Naive B cell (primary cell): ENCODE data around the gene KRTAP10-12. TPM values are rescaled to one million over a fixed set of nuclear protein-coding genes. Genes with fewer than 3 reads are reported as not detected.

Source experiments
- ATAC-seq, 2 donors: fragments of 150-1000 bp; cut with Tn5 transposase; 2 replicates each; pipeline ENCODE4 v1.10.0; 2021; ENCODE audit warnings: low read depth in 2 of 2, mild to moderate bottlenecking in 2 of 2, moderate library complexity in 2 of 2
- DNase-seq: peaks from one replicate; pipeline ENCODE4 v3.0.0; 2022
- H3K27ac Mint-ChIP-seq, 6 donors: one replicate each; pipeline ENCODE4 v1.8.0; 2020 to 2022; ENCODE audit warnings: mild to moderate bottlenecking in 6 of 6, mixed read lengths in 6 of 6, moderate library complexity in 5 of 6, inconsistent platforms in 2 of 6
- H3K27me3 Mint-ChIP-seq, 3 donors: one replicate each; pipeline ENCODE4 v1.8.0; 2021 to 2022; ENCODE audit warnings: mixed read lengths in 3 of 3, mild to moderate bottlenecking in 1 of 3
- H3K36me3 Mint-ChIP-seq, 2 donors: one replicate each; pipeline ENCODE4 v1.8.0; 2020 to 2022; ENCODE audit warnings: mixed read lengths in 2 of 2, inconsistent platforms in 1 of 2, mild to moderate bottlenecking in 1 of 2
- H3K4me1 Mint-ChIP-seq, 3 donors: one replicate each; pipeline ENCODE4 v1.8.0; 2020 to 2022; ENCODE audit warnings: mixed read lengths in 3 of 3, inconsistent platforms in 1 of 3, mild to moderate bottlenecking in 1 of 3, moderate library complexity in 1 of 3
- H3K4me3 Mint-ChIP-seq, 8 donors: one replicate each; pipeline ENCODE4 v1.8.0; 2020 to 2022; ENCODE audit warnings: mild to moderate bottlenecking in 8 of 8, mixed read lengths in 8 of 8, moderate library complexity in 8 of 8, inconsistent platforms in 2 of 8
- H3K9me3 Mint-ChIP-seq, 7 donors: one replicate each; pipeline ENCODE4 v1.8.0; 2020 to 2022; ENCODE audit warnings: mixed read lengths in 7 of 7, mild to moderate bottlenecking in 5 of 7, inconsistent platforms in 2 of 7, moderate library complexity in 1 of 7
- polyA plus RNA-seq, 6 donors: library from polyadenylated mRNA; unstranded; fragments of 300-500 nt; fragmentation: Illumina TruSeq; gene quantifications; one replicate each; pipeline ENCODE4 v1.2.3, GENCODE V29; 2021; ENCODE audit warnings: low read depth in 6 of 6

Gene KRTAP10-12
- polyA plus RNA-seq, 6 donors from 2014 or later = not detected

- H3K9me3 Mint-ChIP-seq = peaks cover 0 to 13% (median 2%) of the 10 kb centered on the region in 7 donors
- ATAC-seq = no peak
- peaks cover 46 to 84% (median 80%) of the 10 kb centered on the region in 3 donors for H3K27me3 Mint-ChIP-seq
- peaks cover 0 to 18% (median 10%) of the 10 kb centered on the region in 3 donors for H3K4me1 Mint-ChIP-seq
- no peak for DNase-seq
- peaks cover 0 to 8% of the 10 kb centered on the region in 2 donors for H3K36me3 Mint-ChIP-seq
- no peak overlapping the region for H3K27ac Mint-ChIP-seq
- no peak overlapping the region for H3K4me3 Mint-ChIP-seq
Observed at GRCh38 chr21:44712203-44713028, 15.4 kb downstream of the KRTAP10-12 start.

DNA sequence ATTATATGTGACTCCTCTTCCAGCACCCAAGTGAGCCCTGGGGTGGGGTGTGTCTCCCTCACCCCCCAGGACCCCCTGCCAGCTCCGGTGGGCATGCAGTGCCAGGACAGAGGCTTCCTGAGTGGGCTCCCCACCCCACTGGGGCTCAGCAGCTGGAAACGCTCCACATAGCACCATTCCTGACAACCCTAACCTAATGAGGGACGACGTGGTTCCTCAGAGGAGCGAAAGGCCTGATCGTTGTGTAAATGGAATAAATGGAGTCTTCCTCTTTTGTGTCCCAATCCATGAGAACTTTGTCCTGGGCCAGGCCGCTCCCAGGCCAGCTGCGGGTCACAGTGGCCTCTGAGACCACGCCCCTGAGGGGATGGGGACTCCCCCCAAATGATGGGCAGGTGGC is 16.2 kb downstream of the KRTAP10-12 start:
- H3K27me3 Mint-ChIP-seq = peaks cover 46 to 79% (median 75%) of the 10 kb centered on the region in 3 donors
- H3K4me3 Mint-ChIP-seq = no peak overlapping the region
- DNase-seq = no peak
- ATAC-seq = no peak
- peaks cover 0 to 8% of the 10 kb centered on the region in 2 donors for H3K36me3 Mint-ChIP-seq
- no peak overlapping the region for H3K27ac Mint-ChIP-seq
- H3K4me1 Mint-ChIP-seq = peaks cover 0 to 18% (median 10%) of the 10 kb centered on the region in 3 donors
- peaks cover 0 to 13% (median 2%) of the 10 kb centered on the region in 7 donors for H3K9me3 Mint-ChIP-seq

- Mint-ChIP-seq H3K4me3 (no peak overlapping the region), H3K27ac (no peak overlapping the region), H3K9me3 (peaks cover 0 to 13% (median 2%) of the 10 kb centered on the region in 7 donors), H3K27me3 (peaks cover 53 to 79% (median 76%) of the 10 kb centered on the region in 3 donors), H3K36me3 (peaks cover 0 to 8% of the 10 kb centered on the region in 2 donors), H3K4me1 (peaks cover 0 to 18% (median 10%) of the 10 kb centered on the region in 3 donors)
- no peak for ATAC-seq
- no peak for DNase-seq
Observed at GRCh38 chr21:44713846-44714245, 16.9 kb downstream of the KRTAP10-12 start.

DNA sequence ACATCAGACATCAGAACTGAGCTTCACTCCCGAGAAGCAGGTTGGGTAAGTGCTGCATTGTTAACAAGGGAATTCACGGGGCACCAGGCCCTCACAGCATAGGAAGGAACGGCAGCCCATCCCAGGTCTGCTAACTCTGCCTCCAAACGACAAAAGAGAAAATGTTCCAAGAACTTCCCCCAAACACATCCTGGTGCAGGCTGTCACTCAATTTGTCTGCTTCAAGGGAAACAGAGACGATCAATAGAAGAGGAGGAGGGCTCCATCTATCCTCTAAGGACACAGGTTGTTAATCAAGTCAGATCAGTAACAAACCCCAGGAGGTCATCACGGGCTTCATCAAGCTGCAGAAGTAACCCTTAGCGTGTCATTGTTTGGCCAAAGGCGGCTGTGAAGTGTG is 17.9 kb downstream of the KRTAP10-12 start:
- H3K27ac Mint-ChIP-seq = no peak overlapping the region
- peaks cover 0 to 11% (median 6%) of the 10 kb centered on the region in 3 donors for H3K4me1 Mint-ChIP-seq
- ATAC-seq = no peak
- H3K36me3 Mint-ChIP-seq = peaks cover 0 to 8% of the 10 kb centered on the region in 2 donors
- peaks cover 0 to 13% (median 2%) of the 10 kb centered on the region in 7 donors for H3K9me3 Mint-ChIP-seq
- peaks cover 46 to 78% (median 76%) of the 10 kb centered on the region in 3 donors for H3K27me3 Mint-ChIP-seq
- DNase-seq = no peak
- no peak overlapping the region for H3K4me3 Mint-ChIP-seq

DNA sequence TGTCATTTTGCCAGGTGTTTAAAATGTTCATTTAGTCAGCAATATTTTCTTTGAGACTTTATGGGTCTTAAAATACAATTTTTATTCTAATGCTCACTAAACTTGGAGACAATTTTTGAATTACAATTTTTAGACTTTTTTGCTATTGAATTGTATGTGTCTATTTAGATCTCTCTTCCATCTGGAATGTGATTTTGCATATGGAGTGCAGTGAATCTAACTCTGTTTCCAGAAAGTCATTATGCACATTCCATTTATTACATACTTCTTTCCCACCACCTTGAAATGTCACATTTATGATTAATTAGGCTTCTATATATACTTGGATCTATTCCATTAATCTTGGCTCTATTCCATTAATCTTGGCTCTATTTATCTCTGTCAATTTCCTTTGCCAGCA is 20.0 kb downstream of the KRTAP10-12 start:
- DNase-seq (no peak), ATAC-seq (no peak)
- peaks cover 0 to 6% (median 2%) of the 10 kb centered on the region in 3 donors for H3K4me1 Mint-ChIP-seq
- peaks cover 0 to 8% of the 10 kb centered on the region in 2 donors for H3K36me3 Mint-ChIP-seq
- no peak overlapping the region for H3K27ac Mint-ChIP-seq
- no peak overlapping the region for H3K4me3 Mint-ChIP-seq
- peaks cover 0 to 13% (median 2%) of the 10 kb centered on the region in 7 donors for H3K9me3 Mint-ChIP-seq
- peaks cover 50 to 77% (median 65%) of the 10 kb centered on the region in 3 donors for H3K27me3 Mint-ChIP-seq

- peaks cover 0 to 13% (median 2%) of the 10 kb centered on the region in 7 donors for H3K9me3 Mint-ChIP-seq
- DNase-seq = no peak
- no peak overlapping the region for H3K27ac Mint-ChIP-seq
- peaks cover 52 to 75% (median 63%) of the 10 kb centered on the region in 3 donors for H3K27me3 Mint-ChIP-seq
- no peak for ATAC-seq
- peaks cover 5 to 7% (median 6%) of the 10 kb centered on the region in 3 donors for H3K4me1 Mint-ChIP-seq
- H3K36me3 Mint-ChIP-seq = peaks cover 0 to 8% of the 10 kb centered on the region in 2 donors
- no peak overlapping the region for H3K4me3 Mint-ChIP-seq
Observed at GRCh38 chr21:44718093-44718492, 21.1 kb downstream of the KRTAP10-12 start.

DNA sequence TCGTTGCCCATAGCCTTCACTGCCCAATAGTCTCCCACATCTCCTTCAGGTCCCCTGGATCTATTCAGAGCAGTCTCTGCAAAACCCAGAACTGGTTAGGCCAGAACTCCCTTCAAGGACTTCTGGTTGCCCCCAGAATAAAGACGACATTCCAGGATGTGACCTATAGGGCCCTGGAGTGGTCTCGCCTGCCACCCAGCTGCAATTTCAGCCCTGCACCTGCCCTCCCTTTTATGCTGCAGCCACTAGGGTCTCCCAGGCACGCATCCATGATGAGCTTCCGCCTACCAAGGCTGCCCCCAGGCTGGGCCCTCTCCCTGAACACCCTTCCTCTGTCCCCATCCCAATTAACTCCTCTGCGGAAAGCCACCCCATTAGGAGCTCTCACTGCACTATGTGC is 21.6 kb downstream of the KRTAP10-12 start:
- H3K36me3 Mint-ChIP-seq = peaks cover 0 to 8% of the 10 kb centered on the region in 2 donors
- ATAC-seq (no peak), DNase-seq (no peak)
- peaks cover 6 to 11% (median 9%) of the 10 kb centered on the region in 3 donors for H3K4me1 Mint-ChIP-seq
- H3K27ac Mint-ChIP-seq = no peak overlapping the region
- H3K27me3 Mint-ChIP-seq = peaks cover 50 to 74% (median 63%) of the 10 kb centered on the region in 3 donors
- peaks cover 0 to 13% (median 2%) of the 10 kb centered on the region in 7 donors for H3K9me3 Mint-ChIP-seq
- no peak overlapping the region for H3K4me3 Mint-ChIP-seq

DNA sequence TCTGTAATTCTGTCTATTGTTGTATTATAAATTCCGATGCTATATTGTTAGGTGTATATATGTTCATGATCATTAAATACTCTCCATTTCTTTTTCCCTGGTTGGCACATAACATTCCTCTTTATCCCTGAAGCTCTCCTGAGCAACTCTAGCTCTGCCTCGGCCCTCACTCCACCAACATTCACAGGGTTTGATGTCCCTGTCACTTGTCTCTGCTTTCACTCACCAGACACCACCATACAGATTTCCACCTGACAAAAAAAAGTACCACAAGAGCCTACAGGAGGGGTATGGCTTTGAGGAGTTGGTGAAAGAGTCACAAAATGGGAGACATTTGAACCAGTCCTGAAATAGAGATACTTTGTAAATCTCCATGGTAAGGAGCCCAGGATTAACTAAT is 23.2 kb downstream of the KRTAP10-12 start:
- ATAC-seq = no peak
- no peak overlapping the region for H3K27ac Mint-ChIP-seq
- peaks cover 0 to 13% (median 9%) of the 10 kb centered on the region in 3 donors for H3K4me1 Mint-ChIP-seq
- no peak overlapping the region for H3K4me3 Mint-ChIP-seq
- H3K36me3 Mint-ChIP-seq = no peaks in the 10 kb centered on the region
- peaks cover 39 to 65% (median 62%) of the 10 kb centered on the region in 3 donors for H3K27me3 Mint-ChIP-seq
- H3K9me3 Mint-ChIP-seq = peaks cover 0 to 13% (median 2%) of the 10 kb centered on the region in 7 donors
- DNase-seq = no peak

- Mint-ChIP-seq H3K9me3 (peaks cover 0 to 3% (median 0%) of the 10 kb centered on the region in 7 donors), H3K4me1 (peaks cover 0 to 11% (median 9%) of the 10 kb centered on the region in 3 donors), H3K4me3 (peak overlapping the region in 1 of 8 donors; percentile 15), H3K36me3 (no peaks in the 10 kb centered on the region), H3K27me3 (peaks cover 43 to 75% (median 75%) of the 10 kb centered on the region in 3 donors), H3K27ac (no peak overlapping the region)
- no peak for ATAC-seq
- no peak for DNase-seq
Observed at GRCh38 chr21:44722731-44723130, 25.8 kb downstream of the KRTAP10-12 start.

- Mint-ChIP-seq H3K27me3 (peaks cover 36 to 76% (median 75%) of the 10 kb centered on the region in 3 donors), H3K36me3 (no peaks in the 10 kb centered on the region), H3K27ac (no peak overlapping the region), H3K9me3 (peaks cover 0 to 3% (median 0%) of the 10 kb centered on the region in 7 donors), H3K4me1 (peaks cover 0 to 11% (median 9%) of the 10 kb centered on the region in 3 donors), H3K4me3 (peak overlapping the region in 6 of 8 donors; percentile 30 to 74 (median 65))
- ATAC-seq (no peak), DNase-seq (no peak)
Observed at GRCh38 chr21:44723177-44724131, 26.5 kb downstream of the KRTAP10-12 start.

DNA sequence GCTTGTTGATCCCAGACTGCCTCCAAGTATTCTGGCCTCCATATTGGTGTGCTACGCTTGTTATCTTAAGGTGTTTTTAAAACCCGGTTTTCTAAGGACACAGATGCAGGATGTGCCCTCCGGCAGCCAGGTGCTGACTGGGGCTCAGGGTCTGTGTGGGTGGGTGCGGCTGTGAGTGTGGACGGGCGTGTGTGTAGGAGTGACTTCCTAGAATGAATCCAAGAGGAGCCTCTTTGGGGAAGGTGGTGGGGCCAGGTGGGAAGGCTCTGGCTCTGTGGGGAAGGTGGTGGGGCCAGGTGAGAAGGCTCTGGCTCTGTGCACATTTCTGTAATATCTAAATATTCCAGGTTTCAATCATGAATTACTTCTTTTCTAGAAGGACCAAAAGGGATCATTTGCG is 27.2 kb downstream of the KRTAP10-12 start:
- H3K4me1 Mint-ChIP-seq = peaks cover 0 to 11% (median 9%) of the 10 kb centered on the region in 3 donors
- H3K27ac Mint-ChIP-seq = no peak overlapping the region
- no peaks in the 10 kb centered on the region for H3K9me3 Mint-ChIP-seq
- H3K27me3 Mint-ChIP-seq = peaks cover 38 to 68% (median 68%) of the 10 kb centered on the region in 3 donors
- ATAC-seq (no peak), DNase-seq (no peak)
- no peaks in the 10 kb centered on the region for H3K36me3 Mint-ChIP-seq
- H3K4me3 Mint-ChIP-seq = peak overlapping the region in 2 of 8 donors; percentile 36 to 39

- no peaks in the 10 kb centered on the region for H3K9me3 Mint-ChIP-seq
- peaks cover 36 to 62% (median 60%) of the 10 kb centered on the region in 3 donors for H3K27me3 Mint-ChIP-seq
- no peaks in the 10 kb centered on the region for H3K36me3 Mint-ChIP-seq
- ATAC-seq (no peak), DNase-seq (no peak)
- peak overlapping the region in 1 of 8 donors; percentile 8 for H3K4me3 Mint-ChIP-seq
- no peak overlapping the region for H3K27ac Mint-ChIP-seq
- H3K4me1 Mint-ChIP-seq = peaks cover 0 to 11% (median 9%) of the 10 kb centered on the region in 3 donors
Observed at GRCh38 chr21:44724926-44725325, 28.0 kb downstream of the KRTAP10-12 start.

GRCh38 chr21:44726826-44727225 is 29.9 kb downstream of the KRTAP10-12 start:
- Mint-ChIP-seq H3K4me3 (peak overlapping the region in 1 of 8 donors; percentile 56), H3K27ac (no peak overlapping the region), H3K27me3 (peaks cover 47 to 67% (median 57%) of the 10 kb centered on the region in 3 donors), H3K9me3 (peaks cover 0 to under 1% (median 0%) of the 10 kb centered on the region in 7 donors), H3K36me3 (peaks cover 0 to 1% of the 10 kb centered on the region in 2 donors), H3K4me1 (peaks cover 0 to 11% (median 9%) of the 10 kb centered on the region in 3 donors)
- DNase-seq (no peak), ATAC-seq (no peak)
